WTC11 (cell line): ENCODE results near the gene C1orf226.

Experiments
- CBFB ChIP-seq: sonication (generic); formaldehyde crosslinking; IDR thresholded peaks from 2 replicates; pipeline ENCODE4 v1.8.1; 2022; ENCODE audit warnings: mild to moderate bottlenecking, low read depth, missing genetic modification reagents
- CREB1 ChIP-seq: sonication (generic); formaldehyde crosslinking; IDR thresholded peaks from 2 replicates; pipeline ENCODE4 v1.8.0; 2023; ENCODE audit warnings: mild to moderate bottlenecking, missing genetic modification reagents
- CTCF ChIP-seq: fragments of 200-600 bp; IDR thresholded peaks from 2 replicates; pipeline ENCODE4 v1.8.0; 2022; ENCODE audit warnings: antibody characterized with exemption
- JUN ChIP-seq: sonication (generic); formaldehyde crosslinking; IDR thresholded peaks from 2 replicates; pipeline ENCODE4 v1.8.0; 2023; ENCODE audit warnings: mild to moderate bottlenecking, missing genetic modification reagents
- MAX ChIP-seq: sonication (generic); formaldehyde crosslinking; IDR thresholded peaks from 2 replicates; pipeline ENCODE4 v1.8.0; 2022; ENCODE audit warnings: mild to moderate bottlenecking, missing genetic modification reagents
- NFYB ChIP-seq: sonication (generic); formaldehyde crosslinking; conservative IDR thresholded peaks from 2 replicates; pipeline ENCODE4 v1.8.0; 2022; ENCODE audit warnings: low read depth, missing genetic modification reagents
- NR2C2 ChIP-seq: sonication (generic); formaldehyde crosslinking; IDR thresholded peaks from 2 replicates; pipeline ENCODE4 v1.8.0; 2022; ENCODE audit warnings: mild to moderate bottlenecking, missing genetic modification reagents
- TCF7 ChIP-seq: sonication (generic); formaldehyde crosslinking; IDR thresholded peaks from 2 replicates; pipeline ENCODE4 v1.8.0; 2022; ENCODE audit warnings: mild to moderate bottlenecking, low read depth, missing genetic modification reagents, moderate library complexity
- TEAD1 ChIP-seq: sonication (generic); formaldehyde crosslinking; IDR thresholded peaks from 2 replicates; pipeline ENCODE4 v1.8.0; 2022; ENCODE audit warnings: mild to moderate bottlenecking, missing genetic modification reagents
- ZNF121 ChIP-seq: sonication (generic); formaldehyde crosslinking; IDR thresholded peaks from 2 replicates; pipeline ENCODE4 v1.8.0; 2023; ENCODE audit warnings: missing genetic modification reagents
- ZSCAN18 ChIP-seq: fragments of 250-450 bp; sonication (Bioruptor Pico); IDR thresholded peaks from 2 replicates; pipeline ENCODE4 v2.1.2; 2022; ENCODE audit warnings: mild to moderate bottlenecking, moderate library complexity

GRCh38 chr1:162361349-162361748 is 20.2 kb upstream of the C1orf226 start:
- TF ChIP-seq TCF7 (CRISPR knock-in tag) = no peak
- no peak for TF ChIP-seq ZNF121 (CRISPR knock-in tag)
- no peak for TF ChIP-seq CTCF
- no peak for TF ChIP-seq NFYB (CRISPR knock-in tag)
- no peak for TF ChIP-seq JUN (CRISPR knock-in tag)
- no peak for TF ChIP-seq CREB1
- TF ChIP-seq MAX = no peak
- TF ChIP-seq TEAD1 (CRISPR knock-in tag) = no peak
- TF ChIP-seq NR2C2 (CRISPR knock-in tag) = no peak
- TF ChIP-seq CBFB (CRISPR knock-in tag) = no peak
- TF ChIP-seq ZSCAN18 (CRISPR knock-in tag) = no peak
